ENCODE data around the gene SPIB.
"Not testable (repeated sequence)": the region's sequence is repeated elsewhere in the genome, so short reads cannot be mapped to it uniquely, and the experiment has no call there.

Gene SPIB

DNA sequence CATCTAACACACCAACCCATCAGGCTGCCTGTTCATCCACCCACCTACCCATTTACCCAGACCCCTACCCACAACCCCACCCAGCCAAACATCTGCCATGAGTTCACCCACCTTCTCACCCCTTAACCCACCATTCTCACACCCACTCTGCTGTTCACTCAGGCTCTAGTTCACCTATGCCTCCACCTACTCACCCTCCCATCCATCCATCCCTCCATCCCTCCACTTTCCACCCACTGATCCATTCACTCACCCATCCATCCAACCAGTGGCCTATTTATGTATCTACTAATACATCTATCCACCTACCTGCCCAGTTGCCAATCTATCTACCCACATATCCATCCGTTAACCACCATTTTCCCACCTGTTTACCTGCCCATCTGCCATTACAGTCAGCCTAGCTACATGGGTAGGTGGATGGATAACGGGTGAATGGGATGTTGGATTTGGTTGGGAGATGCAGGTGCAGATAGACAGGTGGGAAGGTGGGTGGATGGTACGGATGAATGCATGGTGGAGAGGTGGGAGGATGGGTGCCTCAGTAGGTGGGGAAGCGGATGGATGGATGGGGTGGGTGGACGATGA is 19.2 kb downstream of the SPIB start:
- Histone ChIP-seq H3K4me3 (ENCODE audit: low read depth in 1 of 2, low read length in 2 of 2) (no peak overlapping the region), H3K4me1 (ENCODE audit: control insufficient read depth in 1 of 2, insufficient read depth in 2 of 2, low read length in 2 of 2) (no peaks in the 10 kb centered on the region), H3K27me3 (ENCODE audit: control insufficient read depth in 1 of 2, insufficient read depth in 2 of 2, low read length in 2 of 2) (no peaks in the 10 kb centered on the region), H3K36me3 (ENCODE audit: control insufficient read depth in 1 of 2, insufficient read depth in 2 of 2, low read length in 2 of 2) (no peaks in the 10 kb centered on the region), H3K27ac (ENCODE audit: low read depth, low read length) (no peak overlapping the region), H3K9ac (ENCODE audit: low read depth in 1 of 2, low read length in 2 of 2) (no peak overlapping the region), H3K9me3 (ENCODE audit: control insufficient read depth in 1 of 2, low read length in 2 of 2) (no peaks in the 10 kb centered on the region)

DNA sequence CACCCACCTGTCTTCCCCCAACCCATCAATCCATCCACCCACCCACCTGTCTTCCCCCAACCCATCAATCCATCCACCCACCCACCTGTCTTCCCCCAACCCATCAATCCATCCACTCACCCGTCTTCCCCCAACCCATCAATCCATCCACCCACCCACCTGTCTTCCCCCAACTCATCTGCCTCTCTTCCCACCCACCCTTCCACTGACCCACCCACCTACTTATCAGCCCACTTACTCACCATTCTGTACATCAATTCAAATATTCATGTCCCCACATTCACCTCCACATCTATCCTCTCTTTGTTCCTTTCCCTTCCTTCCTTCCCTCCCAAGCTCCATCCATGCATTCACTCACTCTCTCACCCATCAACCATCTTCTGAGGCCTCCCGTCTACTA is 20.4 kb downstream of the SPIB start:
- not testable (repeated sequence) for H3K27me3 ChIP-seq (ENCODE audit: control insufficient read depth in 1 of 2, insufficient read depth in 2 of 2, low read length in 2 of 2); H3K9me3 ChIP-seq (ENCODE audit: control insufficient read depth in 1 of 2, low read length in 2 of 2); H3K4me1 ChIP-seq (ENCODE audit: control insufficient read depth in 1 of 2, insufficient read depth in 2 of 2, low read length in 2 of 2); H3K9ac ChIP-seq (ENCODE audit: low read depth in 1 of 2, low read length in 2 of 2); H3K36me3 ChIP-seq (ENCODE audit: control insufficient read depth in 1 of 2, insufficient read depth in 2 of 2, low read length in 2 of 2); H3K4me3 ChIP-seq (ENCODE audit: low read depth in 1 of 2, low read length in 2 of 2); H3K27ac ChIP-seq (ENCODE audit: low read depth, low read length)

DNA sequence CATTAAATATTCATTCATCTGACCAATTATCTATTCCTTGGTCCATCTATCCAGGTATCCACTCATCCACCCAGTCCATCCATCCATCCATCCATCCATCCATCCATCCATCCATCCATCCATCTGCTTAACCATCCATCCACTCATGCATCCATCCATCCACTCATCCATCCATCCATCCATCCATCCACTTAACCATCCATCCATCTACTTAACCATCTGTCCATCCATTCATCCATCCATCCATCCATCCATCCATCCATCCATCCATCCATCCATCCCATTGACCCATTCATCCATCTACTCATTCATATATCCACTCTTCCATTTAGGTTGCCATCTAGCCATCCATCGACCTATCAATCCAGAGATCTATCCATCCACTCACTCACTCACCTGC is 25.3 kb downstream of the SPIB start:
- Histone ChIP-seq H3K4me1 (ENCODE audit: control insufficient read depth in 1 of 2, insufficient read depth in 2 of 2, low read length in 2 of 2) (no peaks in the 10 kb centered on the region), H3K4me3 (ENCODE audit: low read depth in 1 of 2, low read length in 2 of 2) (no peak overlapping the region), H3K9me3 (ENCODE audit: control insufficient read depth in 1 of 2, low read length in 2 of 2) (no peaks in the 10 kb centered on the region), H3K27ac (ENCODE audit: low read depth, low read length) (no peak overlapping the region), H3K36me3 (ENCODE audit: control insufficient read depth in 1 of 2, insufficient read depth in 2 of 2, low read length in 2 of 2) (no peaks in the 10 kb centered on the region), H3K27me3 (ENCODE audit: control insufficient read depth in 1 of 2, insufficient read depth in 2 of 2, low read length in 2 of 2) (no peaks in the 10 kb centered on the region), H3K9ac (ENCODE audit: low read depth in 1 of 2, low read length in 2 of 2) (no peak overlapping the region)

DNA sequence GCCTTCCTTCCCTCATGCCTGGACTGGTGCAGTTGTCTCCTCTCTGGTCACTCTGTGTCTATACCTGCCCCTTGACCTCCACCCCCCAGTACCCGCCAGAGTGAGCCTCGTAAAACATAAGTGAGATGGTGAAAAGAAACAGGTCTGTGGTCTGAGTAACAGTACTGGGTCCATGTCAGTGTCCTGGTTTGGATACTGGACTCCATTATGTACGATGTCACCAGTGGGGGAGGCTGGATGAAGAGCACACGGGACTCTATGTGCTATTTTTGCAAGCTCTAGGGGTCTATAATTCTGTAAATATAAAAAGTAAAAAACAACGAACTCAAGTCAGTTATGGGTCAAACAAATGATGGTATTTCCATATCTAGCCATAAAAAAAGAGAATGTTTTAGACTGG is 28.3 kb downstream of the SPIB start:
- no peak overlapping the region for H3K27ac ChIP-seq (ENCODE audit: low read depth, low read length)
- no peaks in the 10 kb centered on the region for H3K36me3 ChIP-seq (ENCODE audit: control insufficient read depth in 1 of 2, insufficient read depth in 2 of 2, low read length in 2 of 2)
- no peak overlapping the region for H3K4me3 ChIP-seq (ENCODE audit: low read depth in 1 of 2, low read length in 2 of 2)
- peaks cover 0 to 7% of the 10 kb centered on the region in 2 donors for H3K27me3 ChIP-seq (ENCODE audit: control insufficient read depth in 1 of 2, insufficient read depth in 2 of 2, low read length in 2 of 2)
- no peaks in the 10 kb centered on the region for H3K9me3 ChIP-seq (ENCODE audit: control insufficient read depth in 1 of 2, low read length in 2 of 2)
- H3K4me1 ChIP-seq (ENCODE audit: control insufficient read depth in 1 of 2, insufficient read depth in 2 of 2, low read length in 2 of 2): no peaks in the 10 kb centered on the region
- no peak overlapping the region for H3K9ac ChIP-seq (ENCODE audit: low read depth in 1 of 2, low read length in 2 of 2)

DNA sequence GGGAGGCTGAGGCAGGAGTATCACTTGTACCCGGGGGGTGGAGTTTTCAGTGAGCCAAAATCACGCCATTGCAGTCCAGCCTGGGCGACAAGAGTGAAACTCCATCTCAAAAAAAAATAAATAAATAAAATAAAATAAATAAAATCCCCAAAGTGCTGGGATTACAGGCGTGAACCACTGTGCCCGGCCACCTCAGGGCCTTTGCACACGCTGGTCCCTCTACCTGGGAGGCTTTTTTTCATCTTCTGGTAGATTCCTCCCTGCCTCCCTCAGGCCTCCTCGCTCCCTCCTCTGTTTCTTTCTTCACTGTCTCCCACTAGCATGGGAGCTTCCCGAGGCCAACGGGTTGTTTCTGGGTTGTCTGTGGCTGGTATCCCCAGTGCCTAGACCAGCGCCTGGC is 29.0 kb downstream of the SPIB start:
- Histone ChIP-seq H3K4me1 (ENCODE audit: control insufficient read depth in 1 of 2, insufficient read depth in 2 of 2, low read length in 2 of 2) (no peaks in the 10 kb centered on the region), H3K27me3 (ENCODE audit: control insufficient read depth in 1 of 2, insufficient read depth in 2 of 2, low read length in 2 of 2) (peaks cover 0 to 7% of the 10 kb centered on the region in 2 donors), H3K9me3 (ENCODE audit: control insufficient read depth in 1 of 2, low read length in 2 of 2) (no peaks in the 10 kb centered on the region), H3K9ac (ENCODE audit: low read depth in 1 of 2, low read length in 2 of 2) (no peak overlapping the region), H3K36me3 (ENCODE audit: control insufficient read depth in 1 of 2, insufficient read depth in 2 of 2, low read length in 2 of 2) (no peaks in the 10 kb centered on the region), H3K27ac (ENCODE audit: low read depth, low read length) (no peak overlapping the region), H3K4me3 (ENCODE audit: low read depth in 1 of 2, low read length in 2 of 2) (no peak overlapping the region)

DNA sequence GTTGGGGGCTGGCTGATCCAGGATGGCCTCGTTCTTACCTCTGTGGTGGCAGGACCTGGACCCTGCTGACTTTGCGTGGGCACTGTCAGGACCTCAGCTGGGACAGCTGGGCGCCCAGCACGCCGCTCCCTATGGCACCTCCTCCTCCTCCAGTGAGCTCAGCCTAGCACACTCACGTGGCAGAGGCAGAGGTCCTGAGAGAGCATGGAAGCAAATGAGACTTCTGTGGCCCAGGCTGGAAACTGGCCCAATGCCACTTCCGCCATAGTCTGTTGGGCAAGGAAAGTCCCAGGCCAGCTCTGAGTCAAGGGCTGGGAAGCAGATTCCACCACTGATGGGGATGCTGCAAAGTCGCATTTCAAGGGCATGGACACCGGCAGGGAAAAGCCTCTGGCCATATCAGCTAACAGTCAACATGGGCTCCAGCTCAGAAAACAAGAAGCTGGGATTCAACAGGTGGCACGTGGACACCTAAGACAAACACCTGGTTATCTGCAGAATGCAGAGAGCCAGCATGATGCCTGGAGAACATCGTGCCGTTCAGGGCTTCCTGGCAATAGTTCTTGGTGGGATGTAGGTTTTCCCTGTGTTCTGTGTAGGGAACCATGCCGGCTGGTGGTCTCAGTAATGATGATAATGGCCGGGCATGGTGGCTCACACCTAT is 30.6 kb downstream of the SPIB start:
- Histone ChIP-seq H3K9ac (ENCODE audit: low read depth in 1 of 2, low read length in 2 of 2) (no peak overlapping the region), H3K27ac (ENCODE audit: low read depth, low read length) (no peak overlapping the region), H3K36me3 (ENCODE audit: control insufficient read depth in 1 of 2, insufficient read depth in 2 of 2, low read length in 2 of 2) (no peaks in the 10 kb centered on the region), H3K4me3 (ENCODE audit: low read depth in 1 of 2, low read length in 2 of 2) (no peak overlapping the region), H3K4me1 (ENCODE audit: control insufficient read depth in 1 of 2, insufficient read depth in 2 of 2, low read length in 2 of 2) (no peaks in the 10 kb centered on the region), H3K27me3 (ENCODE audit: control insufficient read depth in 1 of 2, insufficient read depth in 2 of 2, low read length in 2 of 2) (peaks cover 0 to 7% of the 10 kb centered on the region in 2 donors), H3K9me3 (ENCODE audit: control insufficient read depth in 1 of 2, low read length in 2 of 2) (no peaks in the 10 kb centered on the region)

DNA sequence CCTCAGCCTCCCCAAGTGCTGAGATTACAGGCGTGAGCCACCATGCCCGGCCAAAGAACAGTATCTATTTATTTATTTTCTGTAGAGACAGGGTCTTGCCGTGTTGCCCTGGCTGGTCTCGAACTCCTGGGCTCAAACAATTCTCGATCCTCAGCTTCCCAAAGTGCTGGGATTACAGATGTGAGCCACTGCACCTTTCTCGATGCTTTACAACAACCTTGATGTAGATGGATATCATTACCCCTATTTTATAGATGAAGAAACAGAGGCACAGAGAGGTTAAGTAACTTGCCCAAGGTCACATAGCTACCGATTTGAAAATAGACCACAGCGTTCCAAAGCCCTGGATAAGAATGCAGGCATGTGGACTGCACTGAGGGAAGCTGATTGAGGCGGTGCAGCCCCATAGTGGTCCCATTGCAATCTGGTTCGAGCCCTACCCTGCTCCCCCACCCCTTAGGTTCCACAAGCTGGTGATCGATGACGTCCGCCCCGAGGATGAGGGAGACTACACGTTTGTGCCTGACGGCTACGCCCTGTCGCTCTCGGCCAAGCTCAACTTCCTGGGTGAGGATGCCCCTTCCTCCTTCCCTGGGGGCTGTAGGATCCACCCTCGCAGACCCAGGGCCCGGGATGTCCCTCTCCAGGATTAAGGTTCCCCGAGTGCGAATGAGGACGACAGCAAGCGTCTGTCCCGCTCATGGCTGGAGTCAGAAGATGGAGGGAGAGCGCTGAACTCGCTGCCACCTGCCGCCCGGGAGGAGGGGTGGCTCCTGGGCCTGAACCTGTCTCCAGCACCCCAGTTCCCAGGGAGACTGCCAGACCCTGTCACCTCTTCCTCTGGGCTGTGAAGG is 31.9 kb downstream of the SPIB start:
- Histone ChIP-seq H3K27ac (ENCODE audit: low read depth, low read length) (no peak overlapping the region), H3K36me3 (ENCODE audit: control insufficient read depth in 1 of 2, insufficient read depth in 2 of 2, low read length in 2 of 2) (no peaks in the 10 kb centered on the region), H3K9me3 (ENCODE audit: control insufficient read depth in 1 of 2, low read length in 2 of 2) (no peaks in the 10 kb centered on the region), H3K4me1 (ENCODE audit: control insufficient read depth in 1 of 2, insufficient read depth in 2 of 2, low read length in 2 of 2) (no peaks in the 10 kb centered on the region), H3K9ac (ENCODE audit: low read depth in 1 of 2, low read length in 2 of 2) (no peak overlapping the region), H3K4me3 (ENCODE audit: low read depth in 1 of 2, low read length in 2 of 2) (no peak overlapping the region), H3K27me3 (ENCODE audit: control insufficient read depth in 1 of 2, insufficient read depth in 2 of 2, low read length in 2 of 2) (peaks cover 0 to 7% of the 10 kb centered on the region in 2 donors)

DNA sequence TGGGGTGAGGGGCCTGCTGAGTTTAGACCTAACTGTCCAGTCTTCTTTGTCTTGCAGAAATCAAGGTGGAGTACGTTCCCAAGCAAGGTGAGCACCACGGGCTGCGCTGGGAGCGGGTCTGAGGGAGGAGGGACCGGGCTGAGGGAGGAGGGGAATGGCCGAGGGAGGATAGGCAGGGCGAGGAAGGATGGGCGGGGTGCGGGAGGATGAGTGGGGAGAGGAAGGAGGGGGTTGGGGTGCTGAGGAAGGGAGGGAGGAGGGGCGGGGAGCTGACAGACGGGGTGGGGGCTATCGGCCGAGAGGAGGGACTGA is 32.4 kb downstream of the SPIB start:
- Histone ChIP-seq H3K36me3 (ENCODE audit: control insufficient read depth in 1 of 2, insufficient read depth in 2 of 2, low read length in 2 of 2) (no peaks in the 10 kb centered on the region), H3K4me3 (ENCODE audit: low read depth in 1 of 2, low read length in 2 of 2) (no peak overlapping the region), H3K9me3 (ENCODE audit: control insufficient read depth in 1 of 2, low read length in 2 of 2) (no peaks in the 10 kb centered on the region), H3K27ac (ENCODE audit: low read depth, low read length) (no peak overlapping the region), H3K4me1 (ENCODE audit: control insufficient read depth in 1 of 2, insufficient read depth in 2 of 2, low read length in 2 of 2) (no peaks in the 10 kb centered on the region), H3K27me3 (ENCODE audit: control insufficient read depth in 1 of 2, insufficient read depth in 2 of 2, low read length in 2 of 2) (peaks cover 0 to 7% of the 10 kb centered on the region in 2 donors), H3K9ac (ENCODE audit: low read depth in 1 of 2, low read length in 2 of 2) (no peak overlapping the region)

DNA sequence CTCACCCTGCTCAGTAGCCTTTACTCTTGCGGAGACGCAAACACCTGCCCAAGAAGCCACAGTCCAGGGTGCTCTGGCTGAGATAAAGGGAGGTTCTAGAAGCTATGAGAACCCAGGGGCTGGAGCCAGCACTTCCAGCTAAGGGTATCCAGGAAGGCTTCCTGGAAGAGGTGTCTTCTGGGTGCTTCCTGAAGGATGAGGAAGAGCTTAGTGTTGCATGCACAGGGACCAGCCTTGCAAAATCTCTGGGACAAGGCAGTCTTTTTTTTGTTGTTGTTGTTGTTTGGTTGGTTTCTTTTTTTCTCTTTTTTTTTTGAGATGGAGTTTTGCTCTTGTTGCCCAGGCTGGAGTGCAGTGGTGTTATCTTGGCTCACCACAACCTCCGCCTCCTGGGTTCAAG is 34.5 kb downstream of the SPIB start:
- Histone ChIP-seq H3K9ac (ENCODE audit: low read depth in 1 of 2, low read length in 2 of 2) (no peak overlapping the region), H3K4me3 (ENCODE audit: low read depth in 1 of 2, low read length in 2 of 2) (no peak overlapping the region), H3K4me1 (ENCODE audit: control insufficient read depth in 1 of 2, insufficient read depth in 2 of 2, low read length in 2 of 2) (no peaks in the 10 kb centered on the region), H3K36me3 (ENCODE audit: control insufficient read depth in 1 of 2, insufficient read depth in 2 of 2, low read length in 2 of 2) (no peaks in the 10 kb centered on the region), H3K9me3 (ENCODE audit: control insufficient read depth in 1 of 2, low read length in 2 of 2) (no peaks in the 10 kb centered on the region), H3K27me3 (ENCODE audit: control insufficient read depth in 1 of 2, insufficient read depth in 2 of 2, low read length in 2 of 2) (peaks cover 9 to 17% of the 10 kb centered on the region in 2 donors), H3K27ac (ENCODE audit: low read depth, low read length) (no peak overlapping the region)

DNA sequence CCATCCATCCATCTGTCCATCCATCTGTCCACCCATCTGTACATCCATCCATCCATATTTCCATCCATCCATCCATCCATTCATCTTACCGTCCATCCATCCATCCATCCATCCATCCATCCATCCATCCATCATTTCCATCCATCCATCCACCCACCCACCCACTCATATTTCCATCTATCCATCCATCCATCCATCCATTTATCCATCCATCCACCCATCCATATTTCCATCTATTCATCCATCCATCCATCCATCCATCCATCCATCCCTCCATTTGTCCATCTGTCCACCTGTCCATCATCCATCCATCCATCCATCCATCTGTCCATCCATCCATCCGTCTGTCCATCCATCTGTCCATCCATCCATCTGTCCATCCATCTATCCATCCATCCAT is 37.3 kb downstream of the SPIB start:
- peaks cover 9 to 14% of the 10 kb centered on the region in 2 donors for H3K27me3 ChIP-seq (ENCODE audit: control insufficient read depth in 1 of 2, insufficient read depth in 2 of 2, low read length in 2 of 2)
- no peak overlapping the region for H3K9ac ChIP-seq (ENCODE audit: low read depth in 1 of 2, low read length in 2 of 2)
- no peaks in the 10 kb centered on the region for H3K9me3 ChIP-seq (ENCODE audit: control insufficient read depth in 1 of 2, low read length in 2 of 2)
- H3K4me3 ChIP-seq (ENCODE audit: low read depth in 1 of 2, low read length in 2 of 2): no peak overlapping the region
- H3K4me1 ChIP-seq (ENCODE audit: control insufficient read depth in 1 of 2, insufficient read depth in 2 of 2, low read length in 2 of 2): no peaks in the 10 kb centered on the region
- H3K36me3 ChIP-seq (ENCODE audit: control insufficient read depth in 1 of 2, insufficient read depth in 2 of 2, low read length in 2 of 2): no peaks in the 10 kb centered on the region
- H3K27ac ChIP-seq (ENCODE audit: low read depth, low read length): no peak overlapping the region
